Suppressor macrophage treated with lipopolysaccharide for 4 hours (primary cell): Measurements from ENCODE around the gene P2RY8.
A peak's percentile ranks its signal among the peaks of the same experiment; 100 is the strongest.
"Not testable (repeated sequence)": the region's sequence is repeated elsewhere in the genome, so short reads cannot be mapped to it uniquely, and the experiment has no call there.

Experiments
- DNase-seq: peaks from one replicate; pipeline ENCODE4 v3.0.0-alpha.2; 2020

The P2RY8 gene

DNA sequence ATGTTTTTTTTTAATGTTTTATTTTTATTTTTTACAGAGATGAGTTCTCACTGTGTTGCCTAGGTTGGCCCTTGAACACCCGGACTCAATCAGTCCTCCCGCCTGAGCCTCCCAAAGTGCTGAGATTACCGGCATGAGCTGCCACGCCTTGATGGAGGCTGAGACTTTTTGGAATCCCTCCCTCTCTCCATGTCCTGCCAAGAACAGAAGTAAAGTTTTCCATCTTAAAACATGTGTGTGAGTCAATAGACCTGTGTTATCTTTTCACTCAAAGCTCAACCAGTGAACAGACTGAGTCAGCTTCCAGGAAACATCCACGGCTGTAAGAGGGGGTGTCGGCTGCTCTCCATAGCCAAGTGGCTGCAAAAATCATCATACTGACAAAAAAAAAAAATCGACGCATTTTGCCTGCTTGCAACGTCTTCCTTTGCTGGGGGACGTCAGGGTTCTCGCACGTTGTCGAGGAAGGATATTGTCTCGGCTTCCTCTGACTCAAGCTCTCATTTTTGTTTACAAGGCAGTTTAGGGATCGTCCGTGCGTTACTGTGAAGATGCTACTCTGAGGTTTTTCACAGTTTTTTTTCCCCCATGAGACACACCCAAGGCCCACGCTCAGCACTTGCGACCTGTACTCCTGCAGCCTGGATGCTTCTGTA is 74.3 kb downstream of the P2RY8 start:
- no peak for DNase-seq

DNA sequence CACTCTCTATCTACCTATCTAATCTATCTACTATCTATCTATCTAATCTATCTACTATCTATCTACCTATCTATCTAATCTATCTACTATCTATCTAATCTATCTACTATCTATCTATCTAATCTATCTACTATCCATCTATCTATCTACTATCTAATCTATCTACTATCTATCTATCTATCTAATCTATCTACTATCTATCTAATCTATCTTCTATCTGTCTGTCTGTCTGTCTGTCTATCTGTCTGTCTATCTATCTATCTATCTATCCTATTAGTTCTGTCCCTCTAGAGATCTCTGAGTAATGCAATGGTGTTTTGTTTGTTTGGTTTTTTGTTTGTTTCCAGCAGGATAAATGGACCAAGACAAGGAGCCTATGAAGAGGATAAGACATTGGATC is 74.9 kb downstream of the P2RY8 start:
- DNase-seq = no peak

DNA sequence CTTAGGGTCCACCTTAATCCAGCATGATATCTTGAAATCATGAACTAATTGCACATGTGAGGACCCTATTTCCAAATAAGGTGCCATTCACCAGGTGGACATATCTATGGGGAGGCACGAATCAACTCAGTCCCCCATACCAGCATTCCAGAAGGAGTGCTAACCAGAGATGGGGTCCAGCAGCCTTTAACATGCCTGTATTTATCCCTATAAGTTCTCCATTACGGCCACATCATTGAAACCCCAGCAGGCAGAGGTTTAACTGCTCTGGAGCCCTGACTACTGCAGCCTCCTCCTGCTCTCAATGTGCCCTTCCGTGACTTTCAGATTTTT is 81.1 kb downstream of the P2RY8 start:
- DNase-seq = no peak

GRCh38 chrX:1453951-1454785 is 82.8 kb downstream of the P2RY8 start:
- DNase-seq = peak; percentile 92

GRCh38 chrX:1453395-1453783 is 83.6 kb downstream of the P2RY8 start:
- peak; percentile 65 for DNase-seq

GRCh38 chrX:1452516-1453394 is 84.2 kb downstream of the P2RY8 start, which contains the start of gene ASMTL:
Gene ASMTL (minus strand): TSS chrX:1452909. CDS start chrX:1452840, 69 bp downstream.
- DNase-seq = peak; percentile 100

DNA sequence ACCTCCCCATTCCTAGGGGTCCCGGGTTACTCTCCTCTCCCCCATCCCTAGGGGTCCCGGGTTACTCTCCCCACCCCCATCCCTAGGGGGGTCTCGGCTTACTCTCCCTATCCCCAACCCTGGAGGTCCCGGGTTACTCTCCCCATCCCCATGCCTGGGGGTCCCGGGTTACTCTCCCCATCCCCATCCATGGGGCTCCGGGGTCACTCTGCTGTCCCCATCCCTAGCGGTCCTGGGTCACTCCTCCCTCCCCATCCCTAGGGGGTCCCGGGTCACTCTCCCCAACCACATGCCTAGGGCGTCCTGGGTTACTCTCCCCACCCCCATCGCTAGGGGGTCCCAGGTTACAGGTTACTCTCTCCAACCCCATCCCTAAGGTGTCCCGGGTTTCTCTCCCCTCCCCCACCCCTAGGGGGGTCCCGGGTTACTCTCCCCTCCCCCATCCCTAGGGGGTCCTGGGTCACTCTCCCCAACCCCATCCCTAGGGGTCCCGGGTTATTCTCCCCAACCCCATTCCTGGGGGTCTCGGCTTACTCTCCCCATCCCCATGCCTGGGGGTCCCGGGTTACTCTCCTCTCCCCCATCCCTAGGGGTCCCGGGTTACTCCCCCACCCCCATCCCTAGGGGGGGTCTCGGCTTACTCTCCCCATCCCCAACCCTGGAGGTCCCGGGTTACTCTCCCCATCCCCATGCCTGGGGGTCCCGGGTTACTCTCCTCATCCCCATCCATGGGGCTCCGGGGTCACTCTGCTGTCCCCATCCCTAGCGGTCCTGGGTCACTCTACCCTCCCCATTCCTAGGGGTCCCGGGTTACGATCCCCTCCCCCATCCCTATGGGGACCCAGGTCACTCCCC is 85.1 kb downstream of the P2RY8 start:
- DNase-seq = no peak

GRCh38 chrX:1451251-1451660 is 85.7 kb downstream of the P2RY8 start:
- no peak for DNase-seq

GRCh38 chrX:1450361-1451161 is 86.4 kb downstream of the P2RY8 start:
- no peak for DNase-seq

GRCh38 chrX:1449823-1450149 is 87.2 kb downstream of the P2RY8 start:
- no peak for DNase-seq

DNA sequence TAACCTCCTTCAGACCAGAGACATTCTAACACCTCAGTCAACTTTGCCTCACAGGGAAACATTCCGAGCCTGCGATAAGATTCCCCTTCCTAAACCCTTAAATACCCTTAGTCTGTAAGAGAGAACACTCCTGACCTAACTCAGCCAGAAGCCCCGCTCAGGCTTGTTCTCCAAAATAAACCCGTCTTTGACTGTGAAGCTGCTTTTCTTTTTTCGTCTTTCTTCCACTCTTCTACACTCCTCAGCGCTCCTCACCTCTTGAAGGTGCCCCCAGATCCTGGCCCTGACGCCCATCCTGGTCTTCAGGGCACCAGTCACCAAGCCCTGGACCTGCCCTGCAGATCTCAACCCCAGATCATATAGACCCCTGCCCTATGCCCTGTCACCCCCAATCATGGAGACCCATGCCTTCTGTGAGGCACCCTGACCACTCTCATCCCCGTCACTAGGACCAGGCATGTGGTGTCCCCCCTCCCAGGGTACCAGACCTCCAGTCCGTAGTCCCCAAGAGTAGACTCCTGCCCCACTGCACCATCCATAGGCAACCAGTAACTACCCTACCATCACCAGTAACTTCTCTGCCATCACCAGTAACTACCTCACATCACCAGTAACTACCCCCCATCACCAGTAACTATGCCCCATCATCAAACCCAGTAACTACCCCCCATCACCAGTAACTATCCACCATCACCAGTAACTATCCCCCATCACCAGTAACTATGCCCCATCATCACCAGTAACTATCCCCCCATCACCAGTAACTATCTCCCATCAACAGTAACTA is 87.8 kb downstream of the P2RY8 start:
- no peak for DNase-seq

GRCh38 chrX:1448573-1449001 is 88.4 kb downstream of the P2RY8 start:
- DNase-seq = not testable (repeated sequence)

DNA sequence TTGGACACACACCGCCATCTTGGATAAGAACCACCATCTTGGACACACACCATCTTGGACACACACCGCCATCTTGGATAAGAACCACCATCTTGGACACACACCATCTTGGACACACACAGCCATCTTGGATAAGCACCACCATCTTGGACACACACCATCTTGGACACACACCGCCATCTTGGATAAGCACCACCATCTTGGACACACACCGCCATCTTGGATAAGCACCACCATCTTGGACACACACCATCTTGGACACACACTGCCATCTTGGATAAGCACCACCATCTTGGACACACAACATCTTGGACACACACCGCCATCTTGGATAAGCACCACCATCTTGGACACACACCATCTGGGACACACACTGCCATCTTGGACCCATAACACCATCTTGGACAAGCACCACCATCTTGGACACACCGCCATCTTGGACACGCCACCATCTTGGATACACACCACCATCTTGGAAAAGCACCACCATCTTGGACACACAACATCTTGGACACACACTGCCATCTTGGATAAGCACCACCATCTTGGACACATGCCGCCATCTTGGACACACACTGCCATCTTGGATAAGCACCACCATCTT is 88.9 kb downstream of the P2RY8 start:
- not testable (repeated sequence) for DNase-seq

DNA sequence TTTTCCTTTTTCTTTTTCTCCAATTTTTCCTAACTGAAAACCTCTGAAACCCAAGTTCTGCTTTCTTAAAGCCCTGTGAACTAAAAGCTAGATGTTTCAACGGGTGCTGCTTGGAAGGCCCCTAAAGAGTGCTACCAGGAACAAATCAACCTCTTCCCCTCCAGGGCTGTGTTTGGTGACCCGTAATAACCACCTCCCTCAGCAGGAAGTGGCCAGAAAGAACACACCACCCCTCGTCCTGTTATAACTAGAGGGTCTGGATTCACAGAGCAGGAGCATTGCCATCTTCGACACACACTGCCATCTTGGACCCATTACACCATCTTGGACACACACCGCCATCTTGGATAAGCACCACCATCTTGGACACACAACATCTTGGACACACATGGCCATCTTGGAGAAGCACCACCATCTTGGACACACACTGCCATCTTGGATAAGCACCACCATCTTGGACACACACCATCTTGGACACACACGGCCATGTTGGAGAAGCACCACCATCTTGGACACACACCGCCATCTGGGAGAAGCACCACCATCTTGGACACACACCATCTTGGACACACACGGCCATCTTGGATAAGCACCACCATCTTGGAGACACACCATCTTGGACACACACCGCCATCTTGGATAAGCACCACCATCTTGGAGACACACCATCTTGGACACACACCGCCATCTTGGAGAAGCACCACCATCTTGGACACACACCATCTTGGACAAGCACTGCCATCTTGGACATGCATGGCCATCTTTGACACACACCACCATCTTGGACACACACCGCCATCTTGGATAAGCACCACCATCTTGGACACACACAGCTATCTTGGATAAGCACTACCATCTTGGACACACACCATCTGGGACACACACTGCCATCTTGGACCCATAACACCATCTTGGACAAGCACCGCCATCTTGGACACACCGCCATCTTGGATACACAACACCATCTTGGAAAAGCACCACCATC is 89.7 kb downstream of the P2RY8 start:
- not testable (repeated sequence) for DNase-seq

DNA sequence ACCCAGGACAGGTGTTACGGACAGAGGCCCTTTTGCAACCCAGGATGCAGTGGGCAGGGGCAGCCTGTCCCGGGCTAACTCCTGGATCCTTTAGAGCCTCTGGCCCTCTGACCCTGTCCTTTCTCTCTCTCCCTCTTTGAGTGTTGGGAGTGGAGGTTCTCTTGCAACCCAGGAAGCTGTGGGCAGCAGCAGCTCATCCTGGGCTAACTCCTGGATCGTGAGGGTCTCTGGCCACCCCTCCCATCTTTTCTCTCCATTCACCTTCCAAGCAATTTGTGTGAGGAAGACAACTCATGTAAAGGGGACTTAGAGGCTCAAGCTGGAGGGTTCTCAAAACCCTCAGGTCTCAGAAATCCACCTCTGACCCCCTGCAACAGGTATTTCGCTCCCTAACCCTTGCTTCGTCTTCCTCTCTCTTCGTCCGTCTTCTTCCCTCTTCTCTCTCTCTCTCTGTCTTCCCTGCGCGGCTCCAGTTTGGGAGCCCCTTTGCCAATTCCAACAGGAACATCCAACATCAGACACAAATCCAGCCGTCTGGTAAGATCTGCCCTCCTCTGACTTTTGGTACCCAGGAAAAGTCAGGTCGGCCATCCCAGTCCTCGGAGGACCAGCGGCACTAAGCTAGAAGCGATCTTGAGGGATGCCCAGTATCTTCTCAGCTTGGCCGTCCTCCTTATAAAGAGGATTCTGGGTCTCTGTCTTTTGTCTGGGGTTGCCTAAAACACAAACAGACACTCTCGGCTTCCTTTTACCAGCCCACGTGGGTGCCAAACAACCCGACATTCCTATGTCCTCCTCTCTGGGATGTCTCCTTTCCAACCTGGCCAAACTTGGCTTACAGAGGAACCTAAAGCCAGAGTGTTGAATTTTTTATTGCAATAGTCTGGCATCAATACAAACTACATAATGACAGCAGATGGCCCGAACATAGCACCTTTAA is 92.2 kb downstream of the P2RY8 start:
- DNase-seq = no peak

GRCh38 chrX:1443496-1444075 is 93.4 kb downstream of the P2RY8 start:
- no peak for DNase-seq

DNA sequence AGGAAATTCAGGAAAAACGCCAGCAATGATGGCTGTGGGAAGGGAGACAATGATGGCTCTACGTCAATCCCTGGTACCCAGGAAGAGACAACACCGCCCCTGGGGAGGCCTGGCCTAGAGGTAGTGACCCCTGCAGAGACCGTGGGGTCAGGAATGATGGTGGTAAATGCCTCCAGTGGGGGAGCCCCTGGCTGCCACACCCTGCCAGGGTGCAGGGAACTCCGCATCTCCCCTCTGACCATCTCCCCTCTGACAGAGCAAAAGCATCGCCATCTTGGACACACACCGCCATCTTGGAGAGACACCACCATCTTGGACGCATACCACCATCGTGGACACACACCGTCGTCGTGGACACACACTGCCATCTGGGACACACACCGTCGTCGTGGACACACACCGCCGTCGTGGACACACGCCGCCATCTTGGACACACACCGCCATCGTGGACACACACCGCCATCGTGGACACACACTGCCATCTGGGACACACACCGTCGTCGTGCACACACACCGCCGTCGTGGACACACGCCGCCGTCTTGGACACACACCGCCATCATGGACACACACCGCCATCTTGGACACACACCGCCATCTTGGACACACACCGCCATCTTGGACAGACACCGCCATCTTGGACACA is 94.1 kb downstream of the P2RY8 start:
- no peak for DNase-seq
